Measurements from ENCODE around the gene PFKM.

PFKM gene

GRCh38 chr12:48119078-48119833, at the start of gene PFKM:
TSS of gene PFKM (plus strand) at chr12:48119364. CDS start at chr12:48122775, 3,411 bp downstream.
- peaks cover 18% of the 10 kb centered on the region for H3K36me3 Mint-ChIP-seq (ENCODE audit: low read depth)
- TF ChIP-seq CTCF (IDR thresholded peaks at IDR 0.05; ENCODE audit: unreplicated experiment in 3 of 3): no peak

GRCh38 chr12:48070033-48070432, 49.1 kb upstream of the PFKM start:
- Mint-ChIP-seq H3K4me1 (no peaks in the 10 kb centered on the region), H3K36me3 (ENCODE audit: low read depth) (peaks cover 61% of the 10 kb centered on the region), H3K27me3 (ENCODE audit: low read depth) (no peaks in the 10 kb centered on the region), H3K9me3 (no peaks in the 10 kb centered on the region), H3K4me3 (no peak overlapping the region), H3K27ac (no peak overlapping the region)
- TF ChIP-seq CTCF (IDR thresholded peaks at IDR 0.05; ENCODE audit: unreplicated experiment in 3 of 3): no peak

More at GRCh38 chr12:48119078-48119833, at the start of gene PFKM:
- H3K4me3 Mint-ChIP-seq: peak within 1 kb of the TSS; percentile 95 to 98 (median 96)
- peak within 1 kb of the TSS; percentile 81 to 96 (median 96) for H3K27ac Mint-ChIP-seq
- peaks cover 5% of the 10 kb centered on the region for H3K27me3 Mint-ChIP-seq (ENCODE audit: low read depth)
- H3K4me1 Mint-ChIP-seq: peaks cover 39% of the 10 kb centered on the region
- no peaks in the 10 kb centered on the region for H3K9me3 Mint-ChIP-seq

GRCh38 chr12:48070731-48071130, 48.4 kb upstream of the PFKM start:
- Mint-ChIP-seq H3K27me3 (ENCODE audit: low read depth) (no peaks in the 10 kb centered on the region), H3K4me3 (no peak overlapping the region), H3K36me3 (ENCODE audit: low read depth) (peaks cover 58% of the 10 kb centered on the region), H3K9me3 (no peaks in the 10 kb centered on the region), H3K27ac (no peak overlapping the region), H3K4me1 (no peaks in the 10 kb centered on the region)
- TF ChIP-seq CTCF (IDR thresholded peaks at IDR 0.05; ENCODE audit: unreplicated experiment in 3 of 3): no peak

- no peak overlapping the region for H3K4me3 Mint-ChIP-seq
- TF ChIP-seq CTCF (IDR thresholded peaks at IDR 0.05; ENCODE audit: unreplicated experiment in 3 of 3): no peak
- no peak overlapping the region for H3K27ac Mint-ChIP-seq
- no peaks in the 10 kb centered on the region for H3K9me3 Mint-ChIP-seq
- H3K4me1 Mint-ChIP-seq: no peaks in the 10 kb centered on the region
- no peaks in the 10 kb centered on the region for H3K27me3 Mint-ChIP-seq (ENCODE audit: low read depth)
- H3K36me3 Mint-ChIP-seq (ENCODE audit: low read depth): peaks cover 57% of the 10 kb centered on the region
These were observed 47.4 kb upstream of the PFKM start for GRCh38 chr12:48071808-48072207.

- no peak overlapping the region for H3K4me3 Mint-ChIP-seq
- no peak overlapping the region for H3K27ac Mint-ChIP-seq
- H3K36me3 Mint-ChIP-seq (ENCODE audit: low read depth): peaks cover 57% of the 10 kb centered on the region
- no peak for TF ChIP-seq CTCF (IDR thresholded peaks at IDR 0.05; ENCODE audit: unreplicated experiment in 3 of 3)
- no peaks in the 10 kb centered on the region for H3K27me3 Mint-ChIP-seq (ENCODE audit: low read depth)
- H3K4me1 Mint-ChIP-seq: no peaks in the 10 kb centered on the region
- no peaks in the 10 kb centered on the region for H3K9me3 Mint-ChIP-seq
These were observed 46.9 kb upstream of the PFKM start for GRCh38 chr12:48072266-48072665.

- H3K9me3 Mint-ChIP-seq: peaks cover 4% of the 10 kb centered on the region
These were observed 44.9 kb upstream of the PFKM start for GRCh38 chr12:48074266-48074665.

More at GRCh38 chr12:48074266-48074665, 44.9 kb upstream of the PFKM start:
- Mint-ChIP-seq H3K27me3 (ENCODE audit: low read depth) (no peaks in the 10 kb centered on the region), H3K27ac (no peak overlapping the region), H3K4me3 (no peak overlapping the region), H3K4me1 (no peaks in the 10 kb centered on the region), H3K36me3 (ENCODE audit: low read depth) (peaks cover 61% of the 10 kb centered on the region)
- TF ChIP-seq CTCF (IDR thresholded peaks at IDR 0.05; ENCODE audit: unreplicated experiment in 3 of 3): no peak
